OCI-M1 (cell line): Measurements from ENCODE around the gene TRIM3.
A peak's percentile ranks its signal among the peaks of the same experiment; 100 is the strongest.
"Not testable (repeated sequence)": the region's sequence is repeated elsewhere in the genome, so short reads cannot be mapped to it uniquely, and the experiment has no call there.

Source experiments
- DNase-seq: peaks from one replicate; lab custom pipeline; 2025; lab: John Stamatoyannopoulos, UW

The TRIM3 gene

GRCh38 chr11:6473451-6474412 lies at the start of gene TRIM3:
Gene TRIM3 (minus strand): TSS chr11:6473941. CDS start chr11:6465695, 8,246 bp downstream.
- DNase-seq = peak; percentile 87

- peak; percentile 3 for DNase-seq
Measured at GRCh38 chr11:6523253-6523652, 49.5 kb upstream of the TRIM3 start.

GRCh38 chr11:6521946-6522345 lies 48.2 kb upstream of the TRIM3 start:
- not testable (repeated sequence) for DNase-seq

GRCh38 chr11:6520265-6520664 lies 46.5 kb upstream of the TRIM3 start:
- no peak for DNase-seq

DNA sequence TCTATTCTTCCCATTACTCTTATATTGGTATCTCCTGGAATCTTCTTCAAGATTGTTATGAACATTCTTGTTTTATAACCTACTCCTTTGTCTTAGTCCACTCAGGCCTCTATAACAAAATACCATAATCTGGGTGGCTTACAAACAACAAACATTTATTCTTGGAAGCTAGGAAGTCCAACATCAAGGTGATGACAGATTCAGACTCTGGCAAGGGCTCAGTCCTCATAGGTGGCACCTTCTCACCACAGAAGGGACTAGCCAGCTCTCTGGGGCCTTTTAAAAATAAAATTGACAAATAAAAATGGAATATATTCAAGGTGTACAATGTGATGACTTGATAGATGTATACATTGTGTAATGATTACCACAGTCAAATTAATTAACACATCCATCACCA lies 43.1 kb upstream of the TRIM3 start:
- no peak for DNase-seq

DNA sequence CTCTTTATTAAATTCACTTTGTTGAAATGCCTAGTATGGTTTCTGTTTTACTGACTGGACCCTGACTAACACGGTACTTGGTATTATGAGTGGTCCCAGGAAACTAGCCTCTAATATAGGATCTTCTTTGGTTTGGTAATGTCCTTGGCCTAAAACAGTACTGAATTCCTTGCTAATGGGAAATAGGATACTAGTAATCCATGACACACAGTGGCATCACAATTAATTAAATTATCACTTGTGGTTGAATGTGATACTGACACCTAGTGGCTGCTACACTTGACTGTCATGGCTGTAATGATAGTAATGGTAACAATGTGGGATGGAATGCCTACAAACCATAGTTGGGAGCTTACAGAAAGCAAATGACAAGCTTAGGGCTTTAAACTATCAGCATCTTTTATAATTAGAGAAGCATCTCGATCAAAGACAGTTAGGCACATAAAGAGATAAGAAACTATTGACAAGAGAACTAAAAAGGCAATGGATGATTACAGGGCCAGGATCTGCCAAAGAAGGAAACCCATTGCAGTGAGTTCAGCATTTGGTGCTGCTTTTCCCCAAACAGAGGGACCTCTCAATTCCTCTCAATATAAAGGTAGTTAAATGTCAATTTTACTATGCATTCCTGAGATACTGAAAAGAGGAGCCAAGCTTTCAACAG lies 32.0 kb upstream of the TRIM3 start:
- DNase-seq = peak; percentile 67

GRCh38 chr11:6504166-6504565 lies 30.4 kb upstream of the TRIM3 start:
- no peak for DNase-seq

DNA sequence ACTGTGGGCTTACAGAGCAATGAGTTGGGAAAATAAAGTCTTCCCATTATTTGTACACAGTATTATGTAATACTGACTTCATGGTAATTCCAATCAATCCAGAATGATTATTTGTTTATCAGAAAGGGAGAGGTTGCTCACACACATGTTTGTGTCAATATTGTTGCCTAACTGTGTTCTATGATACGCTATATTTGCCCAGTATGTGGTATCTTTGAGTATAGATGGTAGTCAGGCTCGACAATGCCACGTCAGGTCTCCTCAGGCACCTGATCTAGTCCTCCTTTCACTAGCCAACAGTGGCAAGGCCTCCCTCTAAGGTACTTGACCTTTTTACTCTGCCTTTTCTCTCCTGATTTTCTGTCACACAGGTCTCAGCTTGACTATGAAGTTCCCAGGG lies 28.6 kb upstream of the TRIM3 start:
- DNase-seq = no peak

GRCh38 chr11:6498544-6498943 lies 24.8 kb upstream of the TRIM3 start:
- no peak for DNase-seq

DNA sequence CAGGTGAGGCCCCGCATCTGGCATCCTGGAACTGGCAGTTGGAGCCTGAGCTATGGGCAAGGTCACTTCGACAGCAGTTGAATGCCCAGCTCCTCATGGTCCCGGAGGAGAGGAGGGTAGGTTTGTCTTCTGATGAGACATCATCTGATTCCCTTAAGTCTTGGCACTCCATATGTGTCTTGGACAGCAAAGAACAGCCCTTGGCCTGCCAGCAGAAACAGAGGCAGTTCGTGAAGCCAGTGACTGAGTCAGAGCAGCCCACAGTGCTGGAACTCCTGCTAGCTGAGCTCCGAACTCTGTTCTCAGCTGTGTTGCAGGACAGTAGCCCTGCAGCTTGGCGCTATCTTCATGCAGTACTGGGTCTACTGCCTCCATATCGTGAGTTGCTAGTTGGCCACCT lies 24.4 kb upstream of the TRIM3 start:
- DNase-seq = no peak

- DNase-seq = no peak
Measured at GRCh38 chr11:6497069-6497839, 23.5 kb upstream of the TRIM3 start, which contains the start of gene DNHD1. Gene DNHD1 (plus strand): TSS chr11:6497280. CDS start chr11:6498216, 936 bp downstream.

- DNase-seq = no peak
Measured at GRCh38 chr11:6489306-6489705, 15.6 kb upstream of the TRIM3 start.

- no peak for DNase-seq
Measured at GRCh38 chr11:6488821-6489220, 15.1 kb upstream of the TRIM3 start.

- no peak for DNase-seq
Measured at GRCh38 chr11:6488342-6488741, 14.6 kb upstream of the TRIM3 start.

GRCh38 chr11:6486938-6487337 lies 13.2 kb upstream of the TRIM3 start:
- no peak for DNase-seq

GRCh38 chr11:6486256-6486655 lies 12.5 kb upstream of the TRIM3 start:
- DNase-seq = no peak

DNA sequence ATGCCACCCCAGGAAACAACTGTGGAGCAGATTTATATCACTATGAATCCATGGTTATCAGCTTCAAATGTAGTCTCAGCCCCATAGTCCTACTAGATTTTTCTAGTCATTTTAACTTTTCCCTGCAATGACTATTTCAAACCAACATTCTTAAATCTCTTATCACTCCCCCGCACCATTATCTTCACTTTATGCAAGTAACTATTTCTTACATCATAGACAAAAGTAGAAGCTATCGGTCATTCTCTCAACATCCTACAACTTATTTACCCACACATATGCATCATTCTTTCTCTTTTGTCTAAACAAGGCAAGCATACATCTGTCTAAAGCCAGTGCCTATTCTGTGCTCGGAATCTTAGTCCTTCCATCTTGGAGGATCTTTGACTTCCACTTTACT lies 11.9 kb upstream of the TRIM3 start:
- DNase-seq = no peak

GRCh38 chr11:6483015-6483414 lies 9.3 kb upstream of the TRIM3 start:
- no peak for DNase-seq

GRCh38 chr11:6482441-6482840 lies 8.7 kb upstream of the TRIM3 start:
- DNase-seq = no peak

DNA sequence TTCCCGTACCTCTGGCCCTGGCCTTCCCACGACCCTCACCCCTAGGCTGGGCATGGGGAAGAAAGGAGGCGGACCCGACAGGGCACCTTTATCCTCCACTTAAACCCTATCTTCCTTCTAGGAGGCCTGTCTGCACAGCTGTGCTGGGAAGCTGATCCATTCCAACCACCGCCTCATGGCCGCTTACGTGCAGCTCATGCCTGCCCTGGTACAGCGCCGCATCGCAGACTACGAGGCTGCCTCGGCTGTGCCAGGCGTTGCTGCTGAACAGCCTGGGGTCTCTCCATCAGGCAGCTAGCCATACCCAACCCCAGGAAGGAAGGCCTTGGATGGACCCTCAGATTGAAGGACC lies 8.2 kb upstream of the TRIM3 start:
- no peak for DNase-seq

DNA sequence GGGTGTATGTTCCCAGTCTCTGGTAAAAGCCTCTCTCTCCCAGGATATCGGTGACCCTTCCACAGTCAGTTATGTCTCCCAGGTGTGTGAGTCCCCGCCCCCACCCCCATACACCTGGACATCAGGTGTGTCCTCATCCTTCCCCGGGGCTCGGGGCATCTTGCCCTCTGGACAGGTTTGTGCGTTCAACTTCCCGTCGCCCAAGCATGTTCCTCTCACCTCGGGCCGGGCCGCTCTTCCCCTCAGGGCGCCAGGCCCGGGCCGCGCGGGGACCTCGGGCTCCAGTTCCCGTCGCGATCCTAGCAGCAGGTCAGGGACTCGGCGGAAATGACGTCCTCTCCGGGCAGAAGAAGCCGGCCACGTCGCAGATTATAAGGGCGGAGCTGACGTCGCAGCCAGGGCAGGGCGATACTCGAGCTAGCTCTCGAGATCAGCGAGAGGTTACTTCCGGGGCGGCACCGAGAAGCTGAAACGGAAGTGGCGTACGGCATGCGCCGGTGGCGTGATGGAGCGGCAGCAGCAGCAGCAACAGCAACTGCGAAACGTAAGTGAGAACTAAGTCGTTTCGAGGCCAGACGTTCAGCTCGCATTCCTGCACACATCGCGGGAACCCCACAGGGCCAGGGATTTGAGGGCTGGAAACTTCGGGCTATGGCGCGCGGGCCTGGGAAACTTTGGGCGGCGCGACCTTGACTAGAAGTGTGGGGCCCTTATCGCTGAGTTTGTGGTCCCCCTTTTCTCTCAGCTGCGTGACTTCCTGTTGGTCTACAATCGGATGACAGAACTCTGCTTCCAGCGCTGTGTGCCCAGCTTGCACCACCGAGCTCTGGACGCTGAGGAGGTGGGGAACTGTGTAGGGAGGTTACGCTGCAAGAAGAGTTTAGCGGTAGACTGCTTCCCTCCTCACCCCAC lies 7.5 kb upstream of the TRIM3 start, which contains the start of the genes ARFIP2 and TIMM10B:
TSS of gene ARFIP2 (minus strand) at position 320 of the 912 bp plus-strand sequence. CDS start 910 bp downstream, outside the sequence.
TSS of gene TIMM10B (plus strand) at position 490 of the 912 bp plus-strand sequence. CDS start at position 506, 16 bp downstream.
- peak; percentile 98 for DNase-seq
